Fibroblast of lung (primary cell): ENCODE results near the gene CHSY1. TPM values are rescaled to one million over a fixed set of nuclear protein-coding genes. Genes with fewer than 3 reads are reported as not detected.

Source experiments
- DNase-seq, 2 donors: peaks; one replicate each; pipeline versions ENCODE4 v3.0.0 to v3.0.0-alpha.2; 2010; ENCODE audit warnings: low read depth in 2 of 2
- H2AFZ ChIP-seq: 2 replicates; pipeline ENCODE4 v1.5.1; 2012; ENCODE audit warnings: low read length, control low read depth, inconsistent platforms
- H3K27ac ChIP-seq: 2 replicates; pipeline ENCODE4 v1.5.1; 2011; ENCODE audit warnings: low read length, control low read depth; ENCODE audit not compliant: insufficient read depth
- H3K27me3 ChIP-seq: 2 replicates; pipeline ENCODE4 v1.5.1; 2011; ENCODE audit warnings: mild to moderate bottlenecking, low read length; ENCODE audit not compliant: control insufficient read depth, insufficient read depth
- H3K36me3 ChIP-seq: 2 replicates; pipeline ENCODE4 v1.5.1; 2011; ENCODE audit warnings: low read length; ENCODE audit not compliant: control insufficient read depth, insufficient read depth
- H3K4me1 ChIP-seq: 2 replicates; pipeline ENCODE4 v1.5.1; 2011; ENCODE audit warnings: low read length; ENCODE audit not compliant: control insufficient read depth, insufficient read depth; ENCODE audit errors: extremely low read depth
- H3K4me2 ChIP-seq: 2 replicates; pipeline ENCODE4 v1.5.1; 2011; ENCODE audit warnings: low read length, control low read depth; ENCODE audit not compliant: insufficient read depth; ENCODE audit errors: extremely low read depth
- H3K4me3 ChIP-seq, 4 experiments: fragments of 200-600 bp in 1 of 4; sonication (generic) in 1 of 4; replicated peaks in 1 of 4; 2 replicates each; pipeline ENCODE4 v1.5.1; 2011 to 2016; ENCODE audit warnings: low read length in 4 of 4, low read depth in 3 of 4, mild to moderate bottlenecking in 3 of 4, control low read depth in 2 of 4, inconsistent platforms in 1 of 4, mixed read lengths in 1 of 4; ENCODE audit not compliant: insufficient read depth in 1 of 4; ENCODE audit errors: control extremely low read depth in 1 of 4
- H3K79me2 ChIP-seq: 2 replicates; pipeline ENCODE4 v1.5.1; 2012; ENCODE audit warnings: mild to moderate bottlenecking, low read length, inconsistent platforms; ENCODE audit not compliant: control insufficient read depth, insufficient read depth
- H3K9ac ChIP-seq: 2 replicates; pipeline ENCODE4 v1.5.1; 2011; ENCODE audit warnings: mild to moderate bottlenecking, low read length, control low read depth; ENCODE audit not compliant: insufficient read depth
- H3K9me3 ChIP-seq: 2 replicates; pipeline ENCODE4 v1.5.1; 2012; ENCODE audit warnings: low read depth, low read length; ENCODE audit not compliant: control insufficient read depth, insufficient read depth
- H4K20me1 ChIP-seq: 2 replicates; pipeline ENCODE4 v1.5.1; 2011; ENCODE audit warnings: low read length; ENCODE audit not compliant: control insufficient read depth, insufficient read depth; ENCODE audit errors: extremely low read depth
- CTCF ChIP-seq, 2 donors: IDR thresholded peaks in 1 of 2; conservative IDR thresholded peaks in 1 of 2; 1 replicate in 1 of 2; 2 replicates in 1 of 2; pipeline ENCODE4 v1.5.1; 2011 to 2012; ENCODE audit warnings: low read length in 2 of 2, control low read depth in 1 of 2, inconsistent platforms in 1 of 2, low read depth in 1 of 2, mild to moderate bottlenecking in 1 of 2
- EZH2 ChIP-seq: IDR thresholded peaks from 2 replicates; pipeline ENCODE4 v1.5.1; 2012; ENCODE audit warnings: low read length, control low read depth, mild to moderate bottlenecking; ENCODE audit errors: missing control alignments
- polyA plus RNA-seq, 2 donors: library from polyadenylated mRNA; depleted of rRNA in 1 of 2; stranded (reverse) in 1 of 2; unstranded in 1 of 2; fragments of >200 nt; gene quantifications; 2 replicates each; pipeline ENCODE4 v1.2.1, GENCODE V29; 2011 to 2012; ENCODE audit warnings: missing spikeins in 1 of 2
- total RNA-seq: library from RNA; depleted of rRNA; stranded (reverse); fragments of >200 nt; gene quantifications from 2 replicates; pipeline ENCODE4 v1.2.1, GENCODE V29; 2014

CHSY1 gene
- total and polyA plus RNA-seq, 2 donors (not counting 1 experiment from before 2014, with no cell fraction given) = 28.6 to 57.0 TPM

GRCh38 chr15:101200181-101200580 is 51.7 kb downstream of the CHSY1 start:
- Histone ChIP-seq H3K27ac (peak overlapping the region; percentile 96), H3K9me3 (no peaks in the 10 kb centered on the region), H4K20me1 (no peaks in the 10 kb centered on the region), H3K36me3 (no peaks in the 10 kb centered on the region), H3K9ac (peak overlapping the region; percentile 54), H3K4me2 (peak overlapping the region; percentile 51), H3K4me1 (peaks cover 41% of the 10 kb centered on the region), H3K27me3 (no peaks in the 10 kb centered on the region), H3K79me2 (peaks cover 73% of the 10 kb centered on the region), H2AFZ (no peak overlapping the region), H3K4me3 (no peak overlapping the region)
- no peak for DNase-seq
- no peak for TF ChIP-seq EZH2
- no peak for TF ChIP-seq CTCF (conservative IDR thresholded peaks at IDR 0.05 in 1 of 2, IDR thresholded peaks at IDR 0.05 in 1 of 2; ENCODE audit: low read depth in 1 of 2, low read length in 2 of 2)

GRCh38 chr15:101198800-101199199 is 53.0 kb downstream of the CHSY1 start:
- Histone ChIP-seq H3K79me2 (peaks cover 76% of the 10 kb centered on the region), H3K27ac (peak overlapping the region; percentile 93), H2AFZ (no peak overlapping the region), H3K9me3 (no peaks in the 10 kb centered on the region), H4K20me1 (no peaks in the 10 kb centered on the region), H3K4me2 (peak overlapping the region; percentile 74), H3K27me3 (no peaks in the 10 kb centered on the region), H3K9ac (peak overlapping the region; percentile 58), H3K4me3 (peak overlapping the region in 1 of 4 experiments; percentile 7), H3K36me3 (no peaks in the 10 kb centered on the region), H3K4me1 (peaks cover 43% of the 10 kb centered on the region)
- peak; percentile 43 to 77 for DNase-seq
- no peak for TF ChIP-seq CTCF (conservative IDR thresholded peaks at IDR 0.05 in 1 of 2, IDR thresholded peaks at IDR 0.05 in 1 of 2; ENCODE audit: low read depth in 1 of 2, low read length in 2 of 2)
- no peak for TF ChIP-seq EZH2

- Histone ChIP-seq H3K79me2 (peaks cover 76% of the 10 kb centered on the region), H2AFZ (no peak overlapping the region), H3K36me3 (no peaks in the 10 kb centered on the region), H3K9me3 (no peaks in the 10 kb centered on the region), H3K27me3 (no peaks in the 10 kb centered on the region), H3K4me2 (peak overlapping the region; percentile 74), H3K9ac (peak overlapping the region; percentile 58), H4K20me1 (no peaks in the 10 kb centered on the region), H3K4me1 (peaks cover 42% of the 10 kb centered on the region), H3K4me3 (no peak overlapping the region), H3K27ac (peak overlapping the region; percentile 93)
- DNase-seq = no peak
- TF ChIP-seq CTCF (conservative IDR thresholded peaks at IDR 0.05 in 1 of 2, IDR thresholded peaks at IDR 0.05 in 1 of 2; ENCODE audit: low read depth in 1 of 2, low read length in 2 of 2) (no peak), EZH2 (no peak)
Observed at GRCh38 chr15:101198031-101198575, 53.7 kb downstream of the CHSY1 start.
